Fibroblast of lung (primary cell): ENCODE results near the gene CTNNA2. TPM values are rescaled to one million over a fixed set of nuclear protein-coding genes. Genes with fewer than 3 reads are reported as not detected.

Experiments
- DNase-seq, 2 donors: peaks; one replicate each; pipeline versions ENCODE4 v3.0.0 to v3.0.0-alpha.2; 2010; ENCODE audit warnings: low read depth in 2 of 2
- H2AFZ ChIP-seq: 2 replicates; pipeline ENCODE4 v1.5.1; 2012; ENCODE audit warnings: low read length, control low read depth, inconsistent platforms
- H3K27ac ChIP-seq: 2 replicates; pipeline ENCODE4 v1.5.1; 2011; ENCODE audit warnings: low read length, control low read depth; ENCODE audit not compliant: insufficient read depth
- H3K27me3 ChIP-seq: 2 replicates; pipeline ENCODE4 v1.5.1; 2011; ENCODE audit warnings: mild to moderate bottlenecking, low read length; ENCODE audit not compliant: control insufficient read depth, insufficient read depth
- H3K36me3 ChIP-seq: 2 replicates; pipeline ENCODE4 v1.5.1; 2011; ENCODE audit warnings: low read length; ENCODE audit not compliant: control insufficient read depth, insufficient read depth
- H3K4me1 ChIP-seq: 2 replicates; pipeline ENCODE4 v1.5.1; 2011; ENCODE audit warnings: low read length; ENCODE audit not compliant: control insufficient read depth, insufficient read depth; ENCODE audit errors: extremely low read depth
- H3K4me2 ChIP-seq: 2 replicates; pipeline ENCODE4 v1.5.1; 2011; ENCODE audit warnings: low read length, control low read depth; ENCODE audit not compliant: insufficient read depth; ENCODE audit errors: extremely low read depth
- H3K4me3 ChIP-seq, 4 experiments: fragments of 200-600 bp in 1 of 4; sonication (generic) in 1 of 4; replicated peaks in 1 of 4; 2 replicates each; pipeline ENCODE4 v1.5.1; 2011 to 2016; ENCODE audit warnings: low read length in 4 of 4, low read depth in 3 of 4, mild to moderate bottlenecking in 3 of 4, control low read depth in 2 of 4, inconsistent platforms in 1 of 4, mixed read lengths in 1 of 4; ENCODE audit not compliant: insufficient read depth in 1 of 4; ENCODE audit errors: control extremely low read depth in 1 of 4
- H3K79me2 ChIP-seq: 2 replicates; pipeline ENCODE4 v1.5.1; 2012; ENCODE audit warnings: mild to moderate bottlenecking, low read length, inconsistent platforms; ENCODE audit not compliant: control insufficient read depth, insufficient read depth
- H3K9ac ChIP-seq: 2 replicates; pipeline ENCODE4 v1.5.1; 2011; ENCODE audit warnings: mild to moderate bottlenecking, low read length, control low read depth; ENCODE audit not compliant: insufficient read depth
- H3K9me3 ChIP-seq: 2 replicates; pipeline ENCODE4 v1.5.1; 2012; ENCODE audit warnings: low read depth, low read length; ENCODE audit not compliant: control insufficient read depth, insufficient read depth
- H4K20me1 ChIP-seq: 2 replicates; pipeline ENCODE4 v1.5.1; 2011; ENCODE audit warnings: low read length; ENCODE audit not compliant: control insufficient read depth, insufficient read depth; ENCODE audit errors: extremely low read depth
- CTCF ChIP-seq, 2 donors: IDR thresholded peaks in 1 of 2; conservative IDR thresholded peaks in 1 of 2; 1 replicate in 1 of 2; 2 replicates in 1 of 2; pipeline ENCODE4 v1.5.1; 2011 to 2012; ENCODE audit warnings: low read length in 2 of 2, control low read depth in 1 of 2, inconsistent platforms in 1 of 2, low read depth in 1 of 2, mild to moderate bottlenecking in 1 of 2
- EZH2 ChIP-seq: IDR thresholded peaks from 2 replicates; pipeline ENCODE4 v1.5.1; 2012; ENCODE audit warnings: low read length, control low read depth, mild to moderate bottlenecking; ENCODE audit errors: missing control alignments
- polyA plus RNA-seq, 2 donors: library from polyadenylated mRNA; depleted of rRNA in 1 of 2; stranded (reverse) in 1 of 2; unstranded in 1 of 2; fragments of >200 nt; gene quantifications; 2 replicates each; pipeline ENCODE4 v1.2.1, GENCODE V29; 2011 to 2012; ENCODE audit warnings: missing spikeins in 1 of 2
- total RNA-seq: library from RNA; depleted of rRNA; stranded (reverse); fragments of >200 nt; gene quantifications from 2 replicates; pipeline ENCODE4 v1.2.1, GENCODE V29; 2014

CTNNA2 gene
- total and polyA plus RNA-seq, 2 donors (not counting 1 experiment from before 2014, with no cell fraction given) = not detected

GRCh38 chr2:80153768-80154167 is 640.9 kb downstream of the CTNNA2 start:
- TF ChIP-seq CTCF (conservative IDR thresholded peaks at IDR 0.05 in 1 of 2, IDR thresholded peaks at IDR 0.05 in 1 of 2; ENCODE audit: low read depth in 1 of 2, low read length in 2 of 2) (no peak), EZH2 (no peak)
- Histone ChIP-seq H3K9ac (no peak overlapping the region), H3K27ac (no peak overlapping the region), H3K4me2 (no peak overlapping the region), H3K27me3 (no peaks in the 10 kb centered on the region), H3K9me3 (no peaks in the 10 kb centered on the region), H3K4me1 (no peaks in the 10 kb centered on the region), H3K79me2 (no peaks in the 10 kb centered on the region), H4K20me1 (no peaks in the 10 kb centered on the region), H3K4me3 (no peak overlapping the region), H2AFZ (no peak overlapping the region), H3K36me3 (no peaks in the 10 kb centered on the region)
- no peak for DNase-seq

- Histone ChIP-seq H3K4me1 (no peaks in the 10 kb centered on the region), H3K36me3 (no peaks in the 10 kb centered on the region), H3K9ac (no peak overlapping the region), H4K20me1 (no peaks in the 10 kb centered on the region), H3K4me3 (no peak overlapping the region), H3K4me2 (no peak overlapping the region), H3K79me2 (no peaks in the 10 kb centered on the region), H3K9me3 (no peaks in the 10 kb centered on the region), H3K27ac (no peak overlapping the region), H3K27me3 (no peaks in the 10 kb centered on the region), H2AFZ (no peak overlapping the region)
- no peak for TF ChIP-seq CTCF (conservative IDR thresholded peaks at IDR 0.05 in 1 of 2, IDR thresholded peaks at IDR 0.05 in 1 of 2; ENCODE audit: low read depth in 1 of 2, low read length in 2 of 2)
- no peak for TF ChIP-seq EZH2
- DNase-seq = no peak
Measured at GRCh38 chr2:80154231-80154915, 641.5 kb downstream of the CTNNA2 start.

GRCh38 chr2:80164375-80164774 is 651.5 kb downstream of the CTNNA2 start:
- no peaks in the 10 kb centered on the region for H4K20me1 ChIP-seq
- no peaks in the 10 kb centered on the region for H3K9me3 ChIP-seq
- no peak overlapping the region for H2AFZ ChIP-seq
- H3K9ac ChIP-seq = no peak overlapping the region
- H3K79me2 ChIP-seq = no peaks in the 10 kb centered on the region
- no peak for DNase-seq
- H3K4me1 ChIP-seq = no peaks in the 10 kb centered on the region
- H3K4me3 ChIP-seq = no peak overlapping the region
- H3K27ac ChIP-seq = no peak overlapping the region
- no peak overlapping the region for H3K4me2 ChIP-seq
- no peaks in the 10 kb centered on the region for H3K36me3 ChIP-seq
- H3K27me3 ChIP-seq = no peaks in the 10 kb centered on the region
- TF ChIP-seq CTCF (conservative IDR thresholded peaks at IDR 0.05 in 1 of 2, IDR thresholded peaks at IDR 0.05 in 1 of 2; ENCODE audit: low read depth in 1 of 2, low read length in 2 of 2) = no peak
- no peak for TF ChIP-seq EZH2
